Choroid plexus epithelial cell (primary cell): ENCODE results near the gene UBE2O.

Experiments used
- DNase-seq: peaks from one replicate; pipeline ENCODE4 v3.0.0-alpha.2; 2010; ENCODE audit warnings: low read depth
- H3K4me3 ChIP-seq: 2 replicates; pipeline ENCODE4 v1.5.1; 2011; ENCODE audit warnings: low read depth, mild to moderate bottlenecking, control low read depth, low read length, moderate library complexity
- TF ChIP-seq, protein P1 (sequence below): conservative IDR thresholded peaks from 2 replicates; pipeline ENCODE4 v1.5.1; 2011; ENCODE audit warnings: low read depth, mild to moderate bottlenecking, control low read depth, inconsistent platforms, low read length, moderate library complexity

UBE2O gene

DNA sequence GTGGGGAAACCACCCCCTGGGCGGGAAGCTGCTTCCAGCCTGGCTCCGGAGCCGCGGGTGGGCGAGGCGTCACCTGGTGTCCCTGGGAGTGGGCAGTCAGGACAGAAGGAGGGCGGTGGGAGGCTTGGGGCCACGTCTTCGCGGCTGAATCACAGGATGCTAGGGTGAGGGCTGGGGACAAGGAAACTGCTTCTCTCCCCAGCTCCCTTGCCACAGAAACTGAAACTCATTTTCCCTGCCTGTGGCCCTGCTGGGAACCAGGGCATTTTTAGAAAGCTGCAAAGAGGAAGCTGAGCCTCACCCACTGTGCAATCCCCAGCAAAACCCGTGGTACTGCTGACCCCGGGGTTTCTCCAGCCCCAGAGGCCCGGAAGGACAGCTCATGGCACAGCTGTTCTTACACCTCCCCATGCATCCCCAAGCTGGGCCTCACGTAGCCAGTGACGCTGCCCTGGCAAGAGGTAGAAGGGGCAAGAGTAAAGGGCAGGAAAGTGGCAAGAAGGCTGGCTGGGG lies 40.1 kb upstream of the UBE2O start:
- TF ChIP-seq, protein P1, sequence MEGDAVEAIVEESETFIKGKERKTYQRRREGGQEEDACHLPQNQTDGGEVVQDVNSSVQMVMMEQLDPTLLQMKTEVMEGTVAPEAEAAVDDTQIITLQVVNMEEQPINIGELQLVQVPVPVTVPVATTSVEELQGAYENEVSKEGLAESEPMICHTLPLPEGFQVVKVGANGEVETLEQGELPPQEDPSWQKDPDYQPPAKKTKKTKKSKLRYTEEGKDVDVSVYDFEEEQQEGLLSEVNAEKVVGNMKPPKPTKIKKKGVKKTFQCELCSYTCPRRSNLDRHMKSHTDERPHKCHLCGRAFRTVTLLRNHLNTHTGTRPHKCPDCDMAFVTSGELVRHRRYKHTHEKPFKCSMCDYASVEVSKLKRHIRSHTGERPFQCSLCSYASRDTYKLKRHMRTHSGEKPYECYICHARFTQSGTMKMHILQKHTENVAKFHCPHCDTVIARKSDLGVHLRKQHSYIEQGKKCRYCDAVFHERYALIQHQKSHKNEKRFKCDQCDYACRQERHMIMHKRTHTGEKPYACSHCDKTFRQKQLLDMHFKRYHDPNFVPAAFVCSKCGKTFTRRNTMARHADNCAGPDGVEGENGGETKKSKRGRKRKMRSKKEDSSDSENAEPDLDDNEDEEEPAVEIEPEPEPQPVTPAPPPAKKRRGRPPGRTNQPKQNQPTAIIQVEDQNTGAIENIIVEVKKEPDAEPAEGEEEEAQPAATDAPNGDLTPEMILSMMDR: no peak
- peak; percentile 92 for DNase-seq
- H3K4me3 ChIP-seq: peak overlapping the region; percentile 43

DNA sequence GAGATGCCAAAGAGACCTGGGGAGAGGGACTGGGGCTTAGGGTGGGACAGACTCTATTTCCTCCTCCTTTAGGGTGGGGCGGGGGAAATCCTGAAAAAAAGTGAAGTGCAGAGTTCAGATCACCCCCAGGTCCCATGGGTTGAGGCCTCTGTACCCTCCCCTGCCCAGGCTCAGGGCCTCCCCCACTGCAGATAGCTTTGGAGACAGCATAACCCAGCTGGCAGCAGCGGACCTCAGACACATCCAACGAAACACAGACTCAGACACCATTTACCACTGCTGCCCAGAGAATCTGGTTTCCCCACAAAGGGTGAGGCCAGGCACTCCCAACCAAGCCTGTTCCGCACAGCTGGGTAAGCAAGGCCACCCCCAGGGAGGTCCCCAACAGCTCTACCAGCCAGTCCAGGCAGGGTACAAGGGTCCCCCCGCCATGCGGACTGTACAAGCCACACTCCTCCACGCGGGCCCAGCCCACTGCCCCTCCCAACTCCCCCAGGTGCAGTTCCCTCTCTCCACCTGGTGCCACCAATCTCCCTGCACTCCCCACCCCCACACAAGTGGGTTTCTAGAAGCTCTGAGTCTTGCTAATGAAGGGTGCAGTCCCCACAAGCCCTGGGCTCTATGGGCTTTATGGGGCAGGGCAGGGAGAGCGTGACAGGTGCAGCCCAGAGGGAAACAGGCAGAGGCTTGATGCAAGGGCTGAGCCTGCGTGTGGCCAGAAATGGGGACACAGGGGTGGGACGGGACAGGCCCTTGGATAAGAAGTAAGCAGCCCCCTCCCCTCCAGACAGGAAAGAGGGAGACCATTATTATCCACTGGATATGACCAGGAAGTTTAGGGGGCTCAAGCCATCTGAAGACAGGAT lies 39.4 kb upstream of the UBE2O start:
- TF ChIP-seq, protein P1: no peak
- peak overlapping the region; percentile 43 for H3K4me3 ChIP-seq
- no peak for DNase-seq

DNA sequence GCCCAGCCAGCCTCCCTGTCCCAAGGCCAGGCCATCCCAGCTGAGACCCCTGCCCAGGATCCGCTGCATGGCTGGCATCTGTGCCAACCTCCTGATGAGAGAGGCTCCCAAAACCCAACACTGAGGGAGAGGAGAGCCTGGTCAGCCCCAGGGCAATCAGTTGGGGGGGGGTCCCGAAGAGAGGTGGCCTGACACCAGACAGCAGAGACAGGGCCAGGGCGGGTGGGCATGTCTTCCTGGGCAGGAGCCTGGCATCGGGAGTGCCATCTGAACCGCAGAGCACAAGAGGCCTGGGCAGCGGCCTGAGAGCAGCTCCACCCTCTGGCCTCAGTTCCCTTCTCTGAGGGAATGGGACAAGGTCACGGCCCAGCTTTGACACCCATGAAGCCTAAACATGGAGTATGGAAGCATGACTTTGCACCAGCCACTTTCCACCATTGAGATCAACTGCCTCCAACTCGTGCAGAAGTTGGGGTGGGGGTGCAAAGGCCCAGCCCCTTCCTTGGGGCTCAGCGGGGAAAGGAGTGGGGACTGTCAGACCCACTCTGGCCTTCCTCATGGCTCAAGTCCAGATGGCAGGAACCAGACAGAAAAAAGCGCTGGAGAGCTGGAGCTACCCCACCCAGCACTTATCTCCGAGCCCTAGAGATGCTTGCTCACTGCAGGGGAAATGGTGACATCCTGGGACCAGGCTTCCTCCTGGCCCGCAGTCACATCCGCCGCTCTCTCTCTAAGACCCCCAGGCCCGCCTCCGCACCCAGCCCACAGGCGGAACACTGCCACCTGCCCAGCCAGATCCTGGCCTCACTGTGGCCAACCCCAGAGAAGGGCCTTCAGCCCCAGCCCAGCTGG lies 38.5 kb upstream of the UBE2O start:
- TF ChIP-seq, protein P1: no peak
- H3K4me3 ChIP-seq: no peak overlapping the region
- DNase-seq: no peak

DNA sequence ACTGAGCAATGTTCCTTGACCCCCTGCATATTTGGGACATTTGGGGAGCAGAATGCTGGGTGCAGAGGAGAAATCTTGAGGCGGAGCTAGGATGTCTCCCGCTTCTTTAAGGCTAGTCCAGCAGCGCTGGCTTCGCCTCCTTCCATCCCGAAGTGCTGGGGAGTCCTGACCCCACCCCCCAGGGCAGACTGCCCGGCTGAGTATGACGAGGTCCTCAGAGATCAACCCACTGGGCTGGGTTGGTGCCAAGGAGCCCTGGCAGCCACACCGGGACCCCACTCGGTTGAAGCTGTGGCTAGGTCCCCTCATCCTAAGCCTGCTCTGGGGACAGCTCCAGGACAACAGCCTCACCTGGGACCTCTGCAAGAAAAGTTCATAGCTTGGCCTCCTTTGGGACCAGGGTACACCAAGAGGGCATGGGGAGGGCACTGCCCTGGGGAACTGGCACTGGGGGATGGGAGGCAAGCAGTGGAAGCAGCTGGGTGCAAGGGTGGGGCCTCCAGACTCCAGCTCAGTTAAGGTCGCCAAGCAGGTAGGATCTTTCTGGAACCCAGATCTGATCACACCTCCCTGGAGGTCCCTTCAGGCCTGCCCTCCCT lies 37.3 kb upstream of the UBE2O start:
- no peak overlapping the region for H3K4me3 ChIP-seq
- TF ChIP-seq, protein P1: no peak
- no peak for DNase-seq

DNA sequence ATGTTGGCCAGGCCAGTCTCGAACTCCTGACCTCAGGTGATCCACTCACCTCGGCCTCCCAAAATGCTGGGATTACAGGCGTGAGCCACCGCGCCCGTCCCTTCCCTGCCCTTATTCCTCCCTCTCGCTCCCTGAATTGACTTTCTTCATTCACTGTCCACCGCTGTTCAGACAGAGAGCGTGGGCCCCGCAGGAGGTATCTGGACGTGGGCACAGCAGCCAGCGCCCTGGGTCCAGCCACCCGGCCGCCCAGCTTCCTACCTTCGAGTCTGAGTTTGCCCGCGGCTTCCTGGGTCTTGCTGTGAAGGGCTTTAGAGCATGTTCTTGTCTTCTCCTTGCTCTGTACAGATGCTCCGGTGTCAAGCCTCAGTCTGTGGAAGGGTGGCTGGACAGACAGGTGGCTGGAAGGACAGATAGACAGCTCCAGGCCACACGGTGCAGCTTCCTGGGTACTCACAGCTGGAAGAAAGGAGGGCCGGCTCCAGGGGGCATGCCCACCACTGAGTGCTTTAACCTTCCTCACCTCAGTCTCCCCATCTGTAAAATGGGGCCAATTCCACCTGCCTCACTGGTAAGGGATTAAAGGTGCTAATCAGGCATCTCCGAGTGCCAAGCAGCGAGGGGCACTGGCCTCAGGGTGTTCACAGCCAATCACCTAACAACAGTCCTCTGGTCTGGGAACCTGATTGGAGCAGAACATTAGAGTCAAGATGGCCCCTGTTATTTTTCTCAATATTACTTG lies 34.7 kb upstream of the UBE2O start:
- TF ChIP-seq, protein P1: no peak
- no peak overlapping the region for H3K4me3 ChIP-seq
- no peak for DNase-seq

DNA sequence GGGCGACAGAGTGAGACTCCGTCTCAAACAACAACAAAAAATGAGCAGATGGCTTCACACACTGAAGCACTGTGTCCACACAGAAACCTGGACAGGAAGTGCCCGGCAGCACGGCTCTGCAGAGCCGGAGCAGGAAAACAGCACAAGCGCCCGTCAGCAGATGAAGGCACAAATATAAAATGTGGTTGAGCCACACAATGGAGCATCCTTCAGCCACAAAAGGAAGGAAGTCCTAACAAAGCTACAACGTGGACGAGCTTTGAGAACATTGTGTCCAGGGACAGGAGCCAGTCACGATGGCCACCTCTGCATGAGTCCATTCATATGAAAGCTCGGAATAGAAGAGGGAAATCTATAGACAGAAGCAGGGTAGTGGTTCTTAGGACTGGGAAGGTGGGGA lies 32.6 kb upstream of the UBE2O start:
- TF ChIP-seq, protein P1: no peak
- H3K4me3 ChIP-seq: no peak overlapping the region
- peak; percentile 48 for DNase-seq
